Measurements from ENCODE around the gene GAA.

GRCh38 chr17:80164185-80164584 is 62.8 kb downstream of the GAA start:
- TF ChIP-seq CTCF (IDR thresholded peaks at IDR 0.05), result no peak
- no peak for TF ChIP-seq EZH2 (IDR thresholded peaks at IDR 0.05; ENCODE audit: borderline replicate concordance, insufficient read depth, low read depth, low read length, poor library complexity, severe bottlenecking)

Measured in B cell (primary cell).